ENCODE measurements around the gene BICD2.

DNA sequence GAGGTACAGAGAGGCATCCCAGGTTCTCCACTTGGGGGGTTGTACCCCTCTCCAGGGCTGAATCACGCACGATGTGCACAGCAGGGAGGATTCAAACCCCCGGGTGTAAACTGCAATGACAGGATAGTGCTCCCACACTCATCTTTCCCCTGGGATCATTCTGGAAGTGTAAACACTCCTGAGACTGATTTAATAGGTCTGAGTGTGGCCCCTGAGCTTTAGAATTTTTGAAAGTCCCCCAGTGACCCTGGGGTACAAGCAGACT is 16.5 kb downstream of the BICD2 start:
- TF ChIP-seq CTCF (IDR thresholded peaks at IDR 0.05; ENCODE audit: insufficient read depth, low read length, poor library complexity, severe bottlenecking): no peak
- no peak for TF ChIP-seq EZH2phosphoT487 (conservative IDR thresholded peaks at IDR 0.05; ENCODE audit: low read length)
